Measurements from ENCODE around the gene MIGA2.

- TF ChIP-seq REST (IDR thresholded peaks at IDR 0.05; ENCODE audit: insufficient read depth in 1 of 2, low read depth in 2 of 2, low read length in 2 of 2) (no peak), POLR2AphosphoS5 (IDR thresholded peaks at IDR 0.05; ENCODE audit: low read depth, low read length) (peak; percentile 72)
These were observed at the start of gene MIGA2 for GRCh38 chr9:129036241-129036922.

Measured in PFSK-1 (cell line).